Endothelial cell (in vitro differentiated cells): ENCODE data around the gene PI4KA. TPM values are rescaled to one million over a fixed set of nuclear protein-coding genes. Genes with fewer than 3 reads are reported as not detected.
"Not testable (repeated sequence)": the region's sequence is repeated elsewhere in the genome, so short reads cannot be mapped to it uniquely, and the experiment has no call there.

Experiments
- DNase-seq: peaks from one replicate; pipeline ENCODE4 v3.0.0; 2021; ENCODE audit warnings: low spot score
- H3K27ac Mint-ChIP-seq: one replicate; pipeline ENCODE4 v1.8.0; 2021; ENCODE audit warnings: mixed read lengths, inconsistent platforms; ENCODE audit not compliant: unreplicated experiment
- H3K27me3 Mint-ChIP-seq: one replicate; pipeline ENCODE4 v1.8.0; 2021; ENCODE audit warnings: mild to moderate bottlenecking, moderate library complexity, mixed read lengths, inconsistent platforms; ENCODE audit not compliant: unreplicated experiment
- H3K36me3 Mint-ChIP-seq: one replicate; pipeline ENCODE4 v1.8.0; 2021; ENCODE audit warnings: mild to moderate bottlenecking, low read depth, mixed read lengths, inconsistent platforms; ENCODE audit not compliant: unreplicated experiment
- H3K4me1 Mint-ChIP-seq: one replicate; pipeline ENCODE4 v1.8.0; 2021; ENCODE audit warnings: mild to moderate bottlenecking, mixed read lengths, inconsistent platforms; ENCODE audit not compliant: unreplicated experiment
- H3K4me3 Mint-ChIP-seq: one replicate; pipeline ENCODE4 v1.8.0; 2021; ENCODE audit warnings: mild to moderate bottlenecking, mixed read lengths, inconsistent platforms; ENCODE audit not compliant: unreplicated experiment
- H3K9me3 Mint-ChIP-seq: one replicate; pipeline ENCODE4 v1.8.0; 2021; ENCODE audit warnings: mixed read lengths, inconsistent platforms; ENCODE audit not compliant: unreplicated experiment
- total RNA-seq: library from RNA; stranded (reverse); fragmentation: NEBNext Ultra II Directional; extraction: Animal tissue kit (Norgen Biotek cat#: 25700); gene quantifications from one replicate; pipeline ENCODE4 v1.2.1, GENCODE V29; 2021; ENCODE audit not compliant: unreplicated experiment
- TF ChIP-seq, protein P1 (sequence below): fragments of 200-600 bp; sonication (generic); IDR thresholded peaks from one replicate; pipeline ENCODE4 v1.5.0; 2021; ENCODE audit warnings: antibody characterized with exemption; ENCODE audit not compliant: unreplicated experiment

Gene PI4KA
- total RNA-seq, 1 donor from 2014 or later = 65.3 TPM

DNA sequence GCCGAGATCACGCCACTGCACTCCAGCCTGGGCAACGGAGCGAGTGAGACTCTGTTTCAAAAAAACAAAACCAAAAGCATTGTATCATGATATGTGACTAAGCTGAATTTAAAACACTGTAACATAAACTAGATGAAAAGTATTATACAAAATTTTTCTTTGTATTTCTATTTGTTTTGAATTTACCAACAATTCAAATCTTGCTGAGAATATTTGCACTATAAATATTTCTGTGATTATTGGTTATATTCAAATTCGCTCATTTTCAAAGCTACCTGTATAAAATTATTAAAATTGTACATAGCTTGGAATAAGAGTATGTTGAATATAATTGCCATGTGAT is 186.6 kb downstream of the PI4KA start:
- Mint-ChIP-seq H3K27ac (no peak overlapping the region), H3K4me3 (no peak overlapping the region), H3K27me3 (no peaks in the 10 kb centered on the region), H3K4me1 (peaks cover 11% of the 10 kb centered on the region), H3K9me3 (no peaks in the 10 kb centered on the region), H3K36me3 (no peaks in the 10 kb centered on the region)
- DNase-seq = no peak
- TF ChIP-seq, protein P1, sequence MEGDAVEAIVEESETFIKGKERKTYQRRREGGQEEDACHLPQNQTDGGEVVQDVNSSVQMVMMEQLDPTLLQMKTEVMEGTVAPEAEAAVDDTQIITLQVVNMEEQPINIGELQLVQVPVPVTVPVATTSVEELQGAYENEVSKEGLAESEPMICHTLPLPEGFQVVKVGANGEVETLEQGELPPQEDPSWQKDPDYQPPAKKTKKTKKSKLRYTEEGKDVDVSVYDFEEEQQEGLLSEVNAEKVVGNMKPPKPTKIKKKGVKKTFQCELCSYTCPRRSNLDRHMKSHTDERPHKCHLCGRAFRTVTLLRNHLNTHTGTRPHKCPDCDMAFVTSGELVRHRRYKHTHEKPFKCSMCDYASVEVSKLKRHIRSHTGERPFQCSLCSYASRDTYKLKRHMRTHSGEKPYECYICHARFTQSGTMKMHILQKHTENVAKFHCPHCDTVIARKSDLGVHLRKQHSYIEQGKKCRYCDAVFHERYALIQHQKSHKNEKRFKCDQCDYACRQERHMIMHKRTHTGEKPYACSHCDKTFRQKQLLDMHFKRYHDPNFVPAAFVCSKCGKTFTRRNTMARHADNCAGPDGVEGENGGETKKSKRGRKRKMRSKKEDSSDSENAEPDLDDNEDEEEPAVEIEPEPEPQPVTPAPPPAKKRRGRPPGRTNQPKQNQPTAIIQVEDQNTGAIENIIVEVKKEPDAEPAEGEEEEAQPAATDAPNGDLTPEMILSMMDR = no peak

DNA sequence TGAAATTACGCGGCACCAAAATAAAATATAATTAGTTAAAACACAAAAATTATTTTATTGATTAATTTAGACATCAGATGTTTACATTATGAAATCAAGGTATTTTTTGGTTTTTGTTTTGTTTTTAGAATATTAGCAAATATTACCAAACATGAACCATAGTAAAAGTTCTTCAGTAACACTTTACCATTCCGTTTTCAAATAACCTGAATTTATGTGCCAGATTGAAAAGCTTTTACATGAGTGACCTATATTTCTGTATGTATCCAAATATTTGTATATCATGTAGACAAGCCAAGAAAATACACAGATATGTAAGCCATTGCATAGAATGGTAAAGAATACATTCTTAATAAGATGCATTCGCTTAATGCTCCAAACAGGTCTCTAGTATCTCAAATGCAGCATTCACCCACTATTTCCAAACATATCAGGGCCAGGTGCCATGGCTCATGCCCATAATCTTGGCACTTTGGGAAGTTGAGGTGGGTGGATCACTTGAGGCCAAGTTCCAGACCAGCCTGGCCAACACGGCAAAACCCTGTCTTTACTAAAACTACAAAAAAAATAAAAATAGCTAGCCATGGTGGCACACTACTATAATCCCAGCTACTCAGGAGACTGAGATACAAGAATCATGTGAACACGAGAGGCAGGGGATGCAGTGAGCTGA is 187.1 kb downstream of the PI4KA start:
- Mint-ChIP-seq H3K9me3 (no peaks in the 10 kb centered on the region), H3K4me1 (peaks cover 8% of the 10 kb centered on the region), H3K27ac (no peak overlapping the region), H3K27me3 (no peaks in the 10 kb centered on the region), H3K36me3 (no peaks in the 10 kb centered on the region), H3K4me3 (no peak overlapping the region)
- DNase-seq = no peak
- TF ChIP-seq, protein P1 = no peak

DNA sequence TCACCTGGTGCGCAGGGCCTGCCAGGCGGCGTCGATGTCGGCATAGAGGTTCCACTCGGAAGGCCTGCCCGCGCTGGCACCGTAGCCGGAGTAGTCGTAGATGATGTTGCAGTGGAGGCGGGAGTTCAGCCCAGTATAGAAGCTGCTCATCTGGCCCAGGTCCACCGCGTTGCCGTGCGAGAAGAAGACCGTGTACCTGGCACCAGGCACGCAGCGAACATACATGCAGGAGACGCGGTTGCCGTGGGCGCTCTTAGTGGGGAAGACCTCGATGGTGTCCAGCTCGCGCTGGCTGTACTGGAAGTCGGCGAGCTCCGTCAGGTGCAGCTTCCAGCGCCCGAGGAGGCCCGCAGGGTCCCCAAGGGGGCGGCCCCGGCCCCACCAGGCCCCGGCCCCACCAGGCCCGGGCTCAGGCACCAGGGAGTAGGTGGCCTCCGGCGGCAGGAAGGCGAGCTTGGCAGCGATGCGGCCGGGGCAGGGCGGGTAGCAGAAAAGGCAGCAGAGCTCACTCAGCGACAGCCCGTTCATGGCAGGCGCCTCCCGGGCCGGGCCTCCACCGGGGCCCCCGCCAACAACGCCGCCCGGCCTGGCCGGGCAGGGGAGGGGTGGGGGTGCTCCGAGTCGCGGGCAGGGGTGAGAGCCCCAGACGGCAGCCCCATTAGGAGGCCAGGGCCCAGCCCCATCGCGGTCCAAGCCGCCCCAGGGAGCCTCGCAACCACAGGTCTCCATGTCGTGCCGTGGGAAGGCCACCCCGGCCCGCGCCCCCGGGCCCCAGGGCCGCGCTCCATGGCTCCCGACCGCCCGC is 188.0 kb downstream of the PI4KA start:
- H3K36me3 Mint-ChIP-seq, H3K4me3 Mint-ChIP-seq, H3K9me3 Mint-ChIP-seq, H3K4me1 Mint-ChIP-seq, DNase-seq, H3K27ac Mint-ChIP-seq, H3K27me3 Mint-ChIP-seq: not testable (repeated sequence)

DNA sequence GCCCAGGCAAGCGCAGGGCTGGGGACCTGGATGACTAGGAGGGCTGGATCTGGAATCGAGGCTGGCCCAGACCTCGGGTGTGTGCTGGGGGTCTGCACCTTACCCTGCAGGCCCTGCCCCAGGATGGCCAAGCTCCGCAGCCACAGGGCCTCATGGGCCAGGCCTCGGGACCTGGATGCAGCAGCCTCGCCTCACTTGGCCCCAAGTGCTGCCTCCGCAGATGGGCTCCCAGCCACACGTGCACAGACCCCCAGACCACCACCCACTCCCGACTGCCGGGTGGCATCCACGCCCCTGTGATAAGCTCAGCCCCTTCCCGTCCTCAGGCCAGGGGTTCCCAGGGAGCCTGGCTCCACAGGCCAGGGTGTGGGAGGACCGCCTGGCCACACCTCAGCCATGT is 188.7 kb downstream of the PI4KA start:
- H3K4me3 Mint-ChIP-seq, H3K27ac Mint-ChIP-seq, H3K27me3 Mint-ChIP-seq, H3K4me1 Mint-ChIP-seq, H3K9me3 Mint-ChIP-seq, H3K36me3 Mint-ChIP-seq, DNase-seq: not testable (repeated sequence)

DNA sequence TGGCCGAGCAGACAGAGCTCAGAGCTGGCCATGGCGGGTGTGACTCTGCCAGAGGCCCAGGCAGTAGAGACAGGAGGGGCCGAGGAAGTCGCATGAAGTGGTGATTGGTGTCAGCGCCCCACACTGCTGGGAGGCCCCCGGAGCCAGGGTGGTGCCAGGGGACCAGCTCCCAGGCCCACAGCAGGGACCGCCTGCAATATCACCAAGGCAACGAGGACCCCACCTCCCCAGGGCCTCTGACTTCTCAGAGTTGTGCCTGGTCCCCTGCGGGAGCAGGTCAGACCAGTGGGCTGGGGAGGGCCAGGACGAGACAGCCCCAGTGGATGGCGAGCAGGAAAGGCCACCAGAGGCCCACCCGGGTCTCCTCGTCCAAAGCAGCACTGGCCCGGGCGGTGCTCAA is 189.1 kb downstream of the PI4KA start:
- not testable (repeated sequence) for H3K36me3 Mint-ChIP-seq, H3K4me1 Mint-ChIP-seq, H3K27ac Mint-ChIP-seq, H3K27me3 Mint-ChIP-seq, H3K9me3 Mint-ChIP-seq, DNase-seq, H3K4me3 Mint-ChIP-seq

DNA sequence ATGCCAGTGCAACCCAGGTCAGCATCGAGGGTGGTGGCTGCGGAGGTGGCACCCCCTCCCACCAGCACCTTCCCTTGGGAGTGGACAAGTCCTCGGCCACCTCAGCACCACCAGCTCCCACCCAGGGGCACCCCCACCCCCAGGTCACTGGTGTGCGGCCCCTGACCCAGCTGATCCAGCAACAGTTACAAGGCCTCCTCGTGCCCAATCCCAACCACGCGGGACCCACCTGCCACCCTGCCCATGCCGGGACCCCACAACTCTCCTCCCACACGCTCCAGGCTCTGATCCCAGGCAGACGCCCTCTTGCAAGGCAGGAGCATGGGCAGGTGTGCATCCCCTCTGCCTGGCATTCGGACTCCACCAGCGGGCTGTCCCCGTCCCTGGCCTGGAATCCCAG is 189.8 kb downstream of the PI4KA start:
- H3K27ac Mint-ChIP-seq, H3K36me3 Mint-ChIP-seq, H3K4me1 Mint-ChIP-seq, DNase-seq, H3K4me3 Mint-ChIP-seq, H3K27me3 Mint-ChIP-seq, H3K9me3 Mint-ChIP-seq: not testable (repeated sequence)

DNA sequence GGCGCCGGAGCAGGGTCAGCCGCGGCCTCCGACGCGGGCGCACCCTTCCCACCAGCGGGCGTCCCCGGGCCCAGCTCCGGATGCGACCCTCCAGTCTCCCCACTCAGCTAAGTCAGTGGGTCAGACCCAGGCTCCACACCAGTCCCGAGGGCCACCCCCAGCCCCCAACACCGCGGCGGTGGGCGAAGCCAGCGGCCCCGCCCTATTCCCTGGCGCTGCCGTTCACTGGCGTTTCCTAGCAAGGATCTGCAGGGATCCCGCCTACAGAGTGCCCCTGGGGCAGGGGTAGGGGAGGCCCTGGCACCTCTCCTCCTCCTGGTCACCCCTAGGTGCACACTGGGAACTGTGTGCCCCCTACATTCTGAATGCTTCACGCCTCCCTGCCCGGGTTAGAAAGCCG is 190.4 kb downstream of the PI4KA start:
- not testable (repeated sequence) for H3K27me3 Mint-ChIP-seq, H3K27ac Mint-ChIP-seq, H3K4me1 Mint-ChIP-seq, H3K36me3 Mint-ChIP-seq, H3K4me3 Mint-ChIP-seq, DNase-seq, H3K9me3 Mint-ChIP-seq

DNA sequence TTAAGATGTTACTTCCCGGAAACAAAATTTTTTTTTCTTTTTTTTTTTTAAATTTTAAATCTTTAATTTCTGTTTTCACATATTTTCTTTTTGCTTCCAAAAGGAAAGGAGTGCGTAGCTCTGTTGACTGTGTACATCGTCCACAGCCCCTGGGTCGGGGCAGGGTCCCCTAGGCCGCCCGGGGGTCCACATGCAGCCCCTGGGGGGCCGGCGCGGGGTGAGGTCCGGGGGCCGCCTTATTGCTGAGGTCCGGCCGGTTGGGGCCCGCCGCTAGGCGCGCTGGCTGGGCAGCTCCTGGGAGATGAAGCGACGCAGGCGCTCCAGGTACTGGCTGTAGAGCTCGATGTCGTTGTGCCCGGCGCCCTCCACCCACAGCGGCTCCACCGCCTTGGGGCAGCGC is 191.1 kb downstream of the PI4KA start:
- H3K4me1 Mint-ChIP-seq, H3K9me3 Mint-ChIP-seq, H3K27me3 Mint-ChIP-seq: not testable (repeated sequence)

More for the DNA sequence above, 191.1 kb downstream of the PI4KA start:
- not testable (repeated sequence) for H3K4me3 Mint-ChIP-seq, H3K36me3 Mint-ChIP-seq, H3K27ac Mint-ChIP-seq, DNase-seq
